ENCODE data around the gene GRK2. TPM values are rescaled to one million over a fixed set of nuclear protein-coding genes. Genes with fewer than 3 reads are reported as not detected.
A peak's percentile ranks its signal among the peaks of the same experiment; 100 is the strongest.

The GRK2 gene
- total and polyA plus RNA-seq, 2 donors (not counting 1 experiment from before 2014, with no cell fraction given), result 294 to 534 TPM

- Histone ChIP-seq H3K27me3 (replicated peaks in 1 of 4; ENCODE audit: control extremely low read depth in 1 of 4, control insufficient read depth in 3 of 4, insufficient read depth in 4 of 4, low read length in 3 of 4) (no peaks in the 10 kb centered on the region), H2AFZ (ENCODE audit: insufficient read depth, low read depth, low read length, poor library complexity, severe bottlenecking) (no peak overlapping the region), H4K20me1 (ENCODE audit: control insufficient read depth, insufficient read depth, low read length, poor library complexity, severe bottlenecking) (peaks cover 96% of the 10 kb centered on the region), H3K36me3 (replicated peaks in 1 of 2; ENCODE audit: control extremely low read depth in 1 of 2, control insufficient read depth in 1 of 2, extremely low read depth in 1 of 2, insufficient read depth in 2 of 2, low read length in 1 of 2) (peaks cover 9 to 99% of the 10 kb centered on the region in 2 experiments), H3K4me3 (ENCODE audit: control extremely low read depth in 1 of 5, extremely low read depth in 1 of 5, insufficient read depth in 1 of 5, low read depth in 2 of 5, low read length in 4 of 5) (no peak overlapping the region), H3K4me2 (replicated peaks; ENCODE audit: low read depth, low read length, poor library complexity, severe bottlenecking) (no peak overlapping the region), H3K9ac (ENCODE audit: low read length) (no peak overlapping the region), H3K27ac (ENCODE audit: low read length in 2 of 2) (no peak overlapping the region), H3K9me3 (ENCODE audit: control extremely low read depth in 1 of 3, control insufficient read depth in 2 of 3, insufficient read depth in 1 of 3, low read length in 2 of 3) (no peaks in the 10 kb centered on the region), H3K79me2 (ENCODE audit: control insufficient read depth, insufficient read depth, low read length) (peaks cover 36% of the 10 kb centered on the region), H3K4me1 (ENCODE audit: control insufficient read depth in 2 of 2, insufficient read depth in 2 of 2, low read length in 2 of 2) (no peaks in the 10 kb centered on the region)
- no peak for DNase-seq
- peaks cover 7% of the 10 kb centered on the region for H3K4me1 Mint-ChIP-seq
- no peaks in the 10 kb centered on the region for H3K27me3 Mint-ChIP-seq
- WGBS (ENCODE audit: insufficient coverage), result no CpG with 5 or more reads among the region's 1 CpG
- no peaks in the 10 kb centered on the region for H3K9me3 Mint-ChIP-seq (ENCODE audit: insufficient read depth)
- intact Hi-C loops (cut with micrococcal nuclease), result loop anchor here (1.0 kb wide), 1 partner anchor 11 kb away; no protein-coding TSS in a partner anchor
- CTCF ChIA-PET, result interaction anchor here (1.1 to 2.8 kb wide), 6 partner anchors 10 to 131 kb away, joined by 3 to 17 read pairs (median 5); no protein-coding TSS in a partner anchor
- peak overlapping the region; percentile 61 for H3K27ac Mint-ChIP-seq
- no peak overlapping the region for H3K4me3 Mint-ChIP-seq
- POLR2A ChIA-PET, result no interaction called here
- TF ChIP-seq EZH2 (IDR thresholded peaks at IDR 0.05; ENCODE audit: borderline replicate concordance, insufficient read depth, low read depth, low read length, poor library complexity, severe bottlenecking) (no peak), CTCF (IDR thresholded peaks at IDR 0.05) (no peak)
- ATAC-seq (ENCODE audit: low read depth), result no peak
Measured at GRCh38 chr11:67251841-67252240, 14.4 kb upstream of the GRK2 start.

- H3K27me3 Mint-ChIP-seq, result no peaks in the 10 kb centered on the region
- H3K9me3 Mint-ChIP-seq (ENCODE audit: insufficient read depth), result no peaks in the 10 kb centered on the region
- TF ChIP-seq CTCF (IDR thresholded peaks at IDR 0.05), result peak; percentile 57
- TF ChIP-seq EZH2 (IDR thresholded peaks at IDR 0.05; ENCODE audit: borderline replicate concordance, insufficient read depth, low read depth, low read length, poor library complexity, severe bottlenecking), result no peak
- 86% methylated on average over 4 of the region's 4 CpGs for WGBS (ENCODE audit: insufficient coverage)
- Histone ChIP-seq H3K36me3 (replicated peaks in 1 of 2; ENCODE audit: control extremely low read depth in 1 of 2, control insufficient read depth in 1 of 2, extremely low read depth in 1 of 2, insufficient read depth in 2 of 2, low read length in 1 of 2) (peaks cover 9 to 96% of the 10 kb centered on the region in 2 experiments), H4K20me1 (ENCODE audit: control insufficient read depth, insufficient read depth, low read length, poor library complexity, severe bottlenecking) (peaks cover 91% of the 10 kb centered on the region), H3K27me3 (replicated peaks in 1 of 4; ENCODE audit: control extremely low read depth in 1 of 4, control insufficient read depth in 3 of 4, insufficient read depth in 4 of 4, low read length in 3 of 4) (no peaks in the 10 kb centered on the region), H2AFZ (ENCODE audit: insufficient read depth, low read depth, low read length, poor library complexity, severe bottlenecking) (no peak overlapping the region), H3K9ac (ENCODE audit: low read length) (no peak overlapping the region), H3K9me3 (ENCODE audit: control extremely low read depth in 1 of 3, control insufficient read depth in 2 of 3, insufficient read depth in 1 of 3, low read length in 2 of 3) (no peaks in the 10 kb centered on the region), H3K4me2 (replicated peaks; ENCODE audit: low read depth, low read length, poor library complexity, severe bottlenecking) (no peak overlapping the region), H3K4me1 (ENCODE audit: control insufficient read depth in 2 of 2, insufficient read depth in 2 of 2, low read length in 2 of 2) (no peaks in the 10 kb centered on the region), H3K4me3 (ENCODE audit: control extremely low read depth in 1 of 5, extremely low read depth in 1 of 5, insufficient read depth in 1 of 5, low read depth in 2 of 5, low read length in 4 of 5) (no peak overlapping the region), H3K79me2 (ENCODE audit: control insufficient read depth, insufficient read depth, low read length) (peaks cover 29% of the 10 kb centered on the region), H3K27ac (ENCODE audit: low read length in 2 of 2) (no peak overlapping the region)
- ATAC-seq (ENCODE audit: low read depth) (peak; percentile 41), DNase-seq (peak; percentile 55)
- peak overlapping the region; percentile 67 for H3K27ac Mint-ChIP-seq
- ChIA-PET CTCF (interaction anchor here (1.3 to 2.8 kb wide), 7 partner anchors 10 to 130 kb away, joined by 3 to 17 read pairs (median 8); no protein-coding TSS in a partner anchor), POLR2A (interaction anchor here (0.6 kb wide), 2 partner anchors 20 to 41 kb away, joined by 3 to 13 read pairs; no protein-coding TSS in a partner anchor)
- H3K4me1 Mint-ChIP-seq, result peaks cover 7% of the 10 kb centered on the region
- intact Hi-C loops (cut with micrococcal nuclease), result loop anchor here (1.0 kb wide), 1 partner anchor 12 kb away; no protein-coding TSS in a partner anchor
- H3K4me3 Mint-ChIP-seq, result no peak overlapping the region
Measured at GRCh38 chr11:67252831-67253239, 13.4 kb upstream of the GRK2 start.

Measured in B cell (primary cell).